GM21367 (cell line): ENCODE results near the gene MOCOS.

Experiments used
- ATAC-seq: cut with Tn5 transposase; IDR thresholded peaks from one replicate; pipeline ENCODE4 v1.9.1; 2021; ENCODE audit not compliant: unreplicated experiment

Gene MOCOS

DNA sequence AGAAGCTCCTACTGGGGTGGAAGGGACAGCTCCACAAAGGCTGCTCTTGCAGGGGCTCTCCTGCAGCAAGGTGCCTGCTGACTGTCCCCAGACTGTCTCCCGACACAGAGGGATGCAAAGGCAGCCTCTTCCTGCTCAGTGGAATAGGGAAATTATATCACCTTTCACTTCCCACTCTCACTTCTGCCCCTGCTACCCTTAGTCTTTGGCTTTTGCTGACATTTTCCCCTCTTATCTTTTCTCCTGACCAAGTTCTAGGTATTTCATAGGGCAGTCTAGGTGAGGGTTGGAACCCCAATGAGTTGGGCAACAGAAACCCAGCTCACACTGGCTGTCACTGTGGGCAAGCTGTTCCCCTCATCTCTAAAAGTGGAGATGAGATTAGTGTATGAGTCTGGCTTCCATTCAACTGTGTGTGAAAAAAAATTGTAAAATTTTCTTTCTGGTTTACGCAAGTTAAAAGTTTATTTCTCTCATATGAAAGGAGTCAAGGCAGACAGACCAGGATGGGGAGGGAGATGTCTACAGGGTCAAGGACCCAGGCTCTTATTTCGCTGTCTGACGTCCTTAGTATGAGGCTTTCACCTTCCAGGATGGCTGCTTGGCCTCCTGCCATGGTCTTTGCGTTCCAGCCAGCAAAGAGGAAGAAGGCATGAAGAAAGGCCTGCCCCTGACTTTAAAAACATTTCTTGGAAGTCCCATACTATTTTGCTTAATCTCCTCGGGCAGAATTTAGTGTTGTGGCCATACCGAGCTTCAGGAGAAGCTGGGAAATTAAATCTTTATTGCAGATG is 7.5 kb upstream of the MOCOS start:
- no peak for ATAC-seq

DNA sequence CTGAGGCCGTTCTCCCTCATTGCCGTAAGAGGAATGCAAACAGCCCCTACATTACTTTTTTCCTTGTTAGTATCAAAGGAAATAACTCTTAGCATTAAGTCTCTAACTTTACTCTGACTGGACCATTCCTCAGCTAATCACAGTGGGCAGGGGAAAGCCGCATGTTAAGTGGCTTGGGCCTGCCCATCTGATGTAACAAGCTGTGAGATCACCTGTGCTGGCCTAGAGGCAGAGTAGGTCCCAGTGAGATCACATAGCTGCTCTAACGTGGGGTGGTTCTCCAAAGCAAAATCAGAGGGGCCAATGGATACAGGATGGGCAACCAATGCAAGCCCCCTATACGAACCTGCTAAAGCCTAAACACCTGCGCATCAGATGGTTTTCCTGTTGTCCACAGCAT is 5.9 kb upstream of the MOCOS start:
- no peak for ATAC-seq

DNA sequence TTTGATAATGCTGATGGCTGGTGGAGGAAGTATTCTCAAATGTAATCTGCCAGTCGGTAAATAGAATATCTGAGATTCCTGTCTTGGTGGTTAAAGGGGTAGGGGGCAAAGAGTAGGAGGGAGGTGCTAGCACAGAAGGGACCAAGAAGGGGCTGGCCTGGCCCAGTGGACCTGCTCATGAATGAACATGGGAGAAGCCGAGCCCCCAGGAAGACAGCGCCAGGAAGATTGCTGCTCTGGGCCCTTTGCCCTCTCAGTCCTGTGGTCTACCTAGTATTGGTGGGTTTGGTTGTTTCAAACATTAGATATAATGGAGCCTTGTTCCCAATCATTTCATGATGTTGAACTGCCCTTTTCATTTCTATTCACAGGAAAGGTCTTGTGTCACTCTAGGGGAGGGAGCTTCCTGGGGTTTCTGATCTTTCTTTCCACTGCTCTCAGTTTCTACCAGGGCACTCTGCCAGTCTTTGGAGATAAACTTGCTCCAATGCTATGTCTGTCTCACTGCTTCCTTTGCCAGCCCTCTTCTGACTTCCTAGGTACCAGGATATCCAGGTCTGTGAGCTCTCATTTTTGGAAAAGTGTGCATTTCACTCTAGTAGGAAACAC is 5.3 kb upstream of the MOCOS start:
- ATAC-seq: no peak

DNA sequence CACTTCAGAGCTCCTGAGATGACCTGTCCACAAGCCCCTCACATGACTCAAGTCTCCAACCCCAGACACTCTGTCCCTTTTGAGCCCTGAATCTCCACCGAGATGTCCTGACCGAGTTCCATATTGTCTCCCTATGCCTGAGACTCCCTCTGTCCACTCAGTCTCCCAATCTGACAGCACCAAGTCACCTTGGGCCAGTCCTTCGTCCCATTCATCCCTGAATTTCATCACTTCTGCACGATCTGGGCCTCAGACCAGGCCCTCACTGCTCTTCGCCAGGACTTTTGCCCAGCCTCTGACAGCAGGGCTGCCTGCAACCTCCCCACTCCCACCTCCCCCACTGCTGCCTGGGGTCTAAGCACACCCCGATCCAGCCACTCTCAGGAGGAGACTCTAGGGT is 4.3 kb upstream of the MOCOS start:
- no peak for ATAC-seq

DNA sequence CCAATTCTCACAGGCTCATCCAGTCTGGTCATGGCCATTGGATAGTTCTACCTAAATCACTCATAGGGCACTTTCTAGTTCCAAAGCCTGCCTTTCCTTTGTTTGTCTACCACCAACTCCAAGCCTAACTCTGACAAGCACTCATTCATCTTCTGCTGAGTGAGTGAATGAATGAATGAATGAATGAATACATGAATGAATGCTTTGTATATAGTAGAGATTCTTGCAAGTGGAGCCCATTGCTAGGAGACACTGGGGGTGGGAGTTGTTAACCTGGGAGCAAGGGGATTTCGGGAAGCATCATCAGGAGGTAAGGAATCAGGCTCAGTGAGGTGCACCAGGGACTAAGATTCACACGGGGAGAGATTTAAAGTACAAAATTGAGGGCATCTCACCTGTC is 3.3 kb upstream of the MOCOS start:
- ATAC-seq: no peak

DNA sequence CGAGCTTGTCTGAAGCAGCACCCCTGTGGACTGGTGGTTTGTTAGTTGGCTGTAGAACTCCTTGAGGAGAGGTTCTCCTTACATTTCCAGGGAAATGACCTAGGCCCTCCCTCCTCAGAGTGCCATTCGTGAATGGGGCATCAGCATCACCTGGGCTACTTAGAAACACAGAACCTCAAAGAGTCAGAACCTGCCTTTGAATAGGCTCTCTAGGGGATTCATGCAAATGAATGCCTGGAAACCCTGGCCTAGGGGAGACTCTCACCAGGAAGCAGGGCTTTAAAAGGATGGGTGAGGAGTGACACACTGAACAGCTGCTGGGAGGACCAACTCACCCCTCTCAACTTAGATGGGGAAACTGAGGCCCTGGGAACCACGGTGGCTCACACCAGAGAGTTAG is 2.1 kb upstream of the MOCOS start:
- ATAC-seq: no peak

DNA sequence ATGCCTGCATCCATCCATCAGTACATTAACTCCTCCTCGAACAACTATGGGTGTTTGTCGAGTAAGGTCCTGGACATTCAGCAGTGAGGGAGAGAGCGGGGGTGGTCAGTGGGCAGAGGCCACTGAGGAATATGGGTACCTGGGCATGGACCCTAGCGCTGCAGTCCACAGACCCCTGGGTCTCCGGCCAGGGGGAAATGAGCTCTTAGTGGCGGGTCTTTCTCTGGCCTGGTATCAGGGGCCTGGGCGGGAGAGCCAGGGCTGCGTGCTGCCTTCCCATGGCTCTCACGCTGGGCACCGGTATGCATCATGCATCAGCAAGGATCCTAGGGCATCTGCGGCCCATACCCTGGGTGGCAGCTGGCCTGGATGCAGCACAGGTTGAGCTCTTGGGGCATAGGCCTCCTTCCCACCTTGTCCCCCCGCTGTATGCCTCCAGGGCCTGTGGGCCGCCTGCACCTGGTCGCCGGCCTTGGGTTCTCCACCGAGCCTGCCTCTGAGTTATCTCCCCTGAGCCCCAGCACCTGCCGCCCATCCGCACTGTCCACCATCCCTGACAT is 1.3 kb upstream of the MOCOS start:
- ATAC-seq: no peak

DNA sequence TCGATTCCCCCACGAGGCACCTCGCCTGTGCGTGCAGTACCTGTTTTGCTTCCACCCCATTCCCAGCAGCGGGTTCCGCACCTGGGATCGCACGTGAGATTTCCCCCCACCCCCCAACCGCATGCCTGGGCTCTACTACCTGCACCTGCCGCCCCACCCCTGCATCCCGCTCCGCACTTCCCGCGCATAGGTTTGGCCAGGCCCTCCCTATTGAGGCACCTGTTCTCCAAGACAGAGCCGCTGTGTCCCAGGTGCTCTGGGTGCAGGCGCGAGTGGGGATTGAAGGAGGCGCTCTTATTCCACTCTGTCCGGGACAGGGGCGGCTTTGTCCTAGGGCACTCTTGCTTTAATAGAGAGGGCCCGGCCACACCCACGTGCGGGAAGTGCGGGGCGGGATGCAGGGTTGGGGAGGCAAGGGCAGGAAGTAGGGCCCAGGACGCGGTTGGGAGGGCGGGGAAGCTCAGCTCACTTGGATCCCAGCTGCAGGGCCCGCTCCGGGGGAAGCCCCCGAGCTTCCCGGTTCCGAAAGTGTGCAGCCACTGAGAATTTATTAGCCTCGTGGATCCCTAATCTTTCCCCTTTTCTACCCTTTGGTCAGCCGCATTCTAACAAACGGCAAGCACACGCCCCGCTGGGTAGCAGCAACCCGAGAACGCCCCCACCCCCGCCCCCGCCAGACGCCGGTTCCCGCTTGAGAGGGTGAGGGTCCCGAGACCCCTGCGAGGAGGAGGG is 670 bp upstream of the MOCOS start:
- ATAC-seq: no peak

DNA sequence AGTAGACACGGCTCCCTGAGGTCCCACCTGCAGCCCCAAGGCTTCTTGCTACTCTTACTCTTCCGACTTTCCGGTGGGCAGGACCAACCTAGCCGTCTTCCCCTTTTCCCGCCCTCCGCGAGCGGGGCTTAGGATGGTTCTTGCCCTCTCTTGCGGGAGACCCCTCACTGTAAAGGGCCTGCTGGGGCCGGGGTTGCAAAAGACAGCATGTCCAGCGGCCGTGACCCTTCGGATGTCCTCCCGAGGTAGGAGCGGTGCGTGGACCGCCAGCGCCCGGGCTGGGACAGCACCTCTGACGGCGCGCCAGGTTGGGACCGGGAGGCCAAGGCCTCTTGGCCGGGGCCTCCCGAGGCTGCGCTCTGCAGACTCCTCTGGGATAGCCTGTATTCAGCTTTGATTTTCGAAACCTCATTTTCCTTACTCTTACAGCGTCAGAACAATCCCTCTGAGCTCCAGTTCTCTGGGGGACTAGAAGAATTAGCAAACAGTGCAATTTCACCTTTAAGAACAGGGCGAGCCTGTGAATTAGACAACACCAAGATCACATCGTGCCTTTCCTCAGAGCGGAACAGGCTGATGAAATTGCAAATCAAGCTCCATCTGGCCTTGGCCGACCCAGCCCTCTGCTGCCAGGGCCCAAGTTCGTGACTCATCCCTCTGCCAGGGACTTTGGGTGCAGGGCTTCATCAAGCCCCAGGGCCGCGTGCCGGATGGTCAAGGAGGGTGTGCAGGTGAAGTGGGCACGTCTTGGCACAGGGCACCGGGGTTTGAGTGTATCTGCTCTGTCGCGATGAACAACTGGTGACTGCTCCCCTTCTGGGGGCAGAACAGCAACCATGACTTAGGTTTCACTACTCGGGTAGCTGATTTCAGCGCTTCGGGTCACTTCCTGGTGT is 777 bp downstream of the MOCOS start:
- ATAC-seq: no peak

DNA sequence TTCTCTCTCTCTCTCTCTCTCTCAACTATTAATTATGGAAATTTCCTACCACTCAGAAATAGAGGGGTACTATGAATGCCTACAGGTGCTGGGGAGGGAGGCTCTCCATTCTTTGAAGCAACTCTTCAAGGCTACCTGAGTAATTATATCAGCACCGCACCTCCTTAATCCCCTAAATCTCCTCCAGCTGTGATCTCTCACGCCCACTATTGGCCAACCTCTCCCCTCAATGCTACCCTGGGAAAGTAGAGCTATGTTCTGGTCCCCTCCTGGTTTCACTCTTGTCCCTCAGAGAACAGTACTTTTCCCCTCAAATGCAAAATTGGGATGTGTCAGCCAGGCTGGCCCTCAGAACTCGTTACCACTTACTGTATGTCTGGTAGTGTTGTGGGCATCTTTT is 1.6 kb downstream of the MOCOS start:
- no peak for ATAC-seq

DNA sequence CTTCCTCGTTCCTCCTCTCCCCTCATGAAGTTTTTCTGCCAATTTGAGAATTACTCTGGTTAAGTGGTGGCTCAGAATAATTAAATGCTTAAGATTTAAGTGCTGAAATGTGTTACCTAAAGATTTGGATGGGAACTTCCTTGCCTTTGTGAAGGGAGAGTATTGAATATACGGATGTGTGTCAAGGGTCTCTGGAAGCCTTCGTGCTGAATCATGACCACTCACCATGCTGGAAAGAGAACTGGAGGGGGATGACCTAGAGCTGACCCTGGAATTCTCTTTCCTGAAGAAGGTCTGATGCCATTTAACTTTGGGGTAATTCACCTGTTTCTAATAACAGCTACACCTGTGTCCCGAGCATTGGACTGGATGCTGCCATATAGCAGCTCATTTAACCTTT is 2.2 kb downstream of the MOCOS start:
- no peak for ATAC-seq

DNA sequence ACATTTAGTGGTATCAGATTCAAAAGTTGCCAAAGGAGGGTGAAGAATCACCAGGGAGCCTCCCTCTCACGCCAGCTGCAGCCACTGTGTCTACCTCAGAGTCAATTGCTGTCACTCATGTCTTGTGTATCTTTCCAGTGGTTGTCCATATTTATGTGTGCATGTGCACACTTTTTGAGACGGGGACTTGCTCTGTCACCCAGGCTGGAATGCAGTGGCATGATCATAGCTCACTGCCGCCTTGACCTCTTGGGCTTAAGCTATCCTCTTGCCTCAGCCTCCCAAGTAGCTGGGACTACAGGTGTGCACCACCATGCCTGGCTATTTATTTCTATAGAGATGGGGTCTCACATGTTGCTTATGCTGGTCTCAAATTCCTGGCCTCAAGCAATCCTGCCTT is 4.0 kb downstream of the MOCOS start:
- ATAC-seq: no peak

DNA sequence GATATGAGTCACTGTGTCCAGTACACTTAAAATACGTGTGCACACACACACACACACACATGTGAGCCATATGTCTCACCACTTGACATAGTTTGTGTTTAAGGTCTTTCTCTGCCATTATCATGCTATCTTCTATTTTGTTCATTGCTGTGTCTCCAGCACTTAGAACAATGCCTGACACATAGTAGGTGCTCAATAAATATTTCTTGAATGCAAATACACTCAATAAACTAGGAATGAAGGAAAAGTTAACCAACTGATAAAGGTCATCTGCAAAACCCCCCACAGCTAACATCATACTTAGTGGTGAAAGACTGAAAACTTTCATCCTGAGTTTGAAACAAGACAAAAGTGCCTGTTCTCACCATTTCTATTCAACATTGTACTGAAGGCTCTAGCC is 4.4 kb downstream of the MOCOS start:
- no peak for ATAC-seq

DNA sequence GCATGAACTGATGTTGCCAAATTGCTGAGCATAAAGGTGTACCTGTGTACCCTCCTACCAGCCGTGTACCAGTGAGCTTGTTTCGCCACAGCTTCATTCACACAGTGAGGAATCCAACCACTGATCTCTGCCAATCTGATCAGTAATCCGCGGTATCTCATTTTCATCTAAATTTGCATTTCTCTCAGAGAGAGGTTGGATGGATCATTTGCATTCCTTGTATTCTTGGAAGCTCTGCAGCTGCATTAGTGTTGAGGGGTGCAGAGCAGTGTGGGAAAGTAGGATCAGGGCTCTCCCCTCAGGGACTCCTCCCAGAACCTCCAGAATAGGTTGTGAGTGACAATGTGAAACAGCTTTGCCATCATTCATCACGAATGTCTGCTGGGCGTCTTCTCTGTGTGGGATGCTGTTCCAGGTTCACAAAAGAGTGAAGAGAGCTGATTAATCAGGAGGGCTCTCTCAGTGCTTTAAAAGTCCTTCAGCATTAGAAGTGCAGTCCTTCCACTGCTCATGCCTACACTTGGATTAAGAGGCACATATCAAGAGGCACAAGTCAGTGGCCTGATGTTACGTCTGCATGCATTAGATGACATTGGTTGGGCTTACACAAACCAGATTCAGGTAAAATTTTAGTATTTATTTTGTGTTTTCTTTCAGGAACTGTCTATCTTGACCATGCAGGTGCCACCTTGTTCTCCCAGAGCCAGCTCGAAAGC is 7.5 kb downstream of the MOCOS start:
- no peak for ATAC-seq

DNA sequence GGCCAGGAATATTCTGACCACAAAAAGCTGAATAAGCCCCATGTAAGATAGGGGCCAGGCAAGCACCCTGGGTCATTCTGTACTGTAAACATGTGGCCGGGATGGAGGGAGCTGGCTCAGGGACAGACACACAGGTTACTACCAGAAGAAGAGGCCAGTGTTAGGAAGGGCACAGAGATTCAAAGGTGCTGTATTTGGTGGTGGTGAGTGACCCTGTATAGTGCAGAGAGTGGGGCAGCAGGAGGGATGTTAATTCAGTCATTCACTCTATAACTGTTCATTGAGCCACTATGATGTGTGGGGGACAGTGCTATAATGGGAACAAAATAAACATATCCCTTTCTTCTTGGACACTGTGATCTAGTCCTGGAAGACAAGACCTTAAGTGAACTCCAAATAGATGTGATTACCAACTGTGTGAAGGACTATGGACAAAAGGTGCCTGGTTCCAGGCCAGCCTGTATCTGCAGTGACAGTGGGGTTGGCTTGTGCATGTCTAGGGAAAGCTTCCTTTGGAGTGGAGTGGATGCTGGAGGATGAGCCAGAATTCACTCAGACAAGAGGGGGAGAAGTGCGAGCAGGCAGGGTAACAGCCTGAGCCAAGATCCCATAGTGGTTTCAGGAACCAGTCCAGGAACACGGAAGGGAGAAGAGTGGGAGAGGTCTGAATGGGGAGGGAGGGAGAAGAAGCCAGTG is 8.3 kb downstream of the MOCOS start:
- ATAC-seq: no peak

DNA sequence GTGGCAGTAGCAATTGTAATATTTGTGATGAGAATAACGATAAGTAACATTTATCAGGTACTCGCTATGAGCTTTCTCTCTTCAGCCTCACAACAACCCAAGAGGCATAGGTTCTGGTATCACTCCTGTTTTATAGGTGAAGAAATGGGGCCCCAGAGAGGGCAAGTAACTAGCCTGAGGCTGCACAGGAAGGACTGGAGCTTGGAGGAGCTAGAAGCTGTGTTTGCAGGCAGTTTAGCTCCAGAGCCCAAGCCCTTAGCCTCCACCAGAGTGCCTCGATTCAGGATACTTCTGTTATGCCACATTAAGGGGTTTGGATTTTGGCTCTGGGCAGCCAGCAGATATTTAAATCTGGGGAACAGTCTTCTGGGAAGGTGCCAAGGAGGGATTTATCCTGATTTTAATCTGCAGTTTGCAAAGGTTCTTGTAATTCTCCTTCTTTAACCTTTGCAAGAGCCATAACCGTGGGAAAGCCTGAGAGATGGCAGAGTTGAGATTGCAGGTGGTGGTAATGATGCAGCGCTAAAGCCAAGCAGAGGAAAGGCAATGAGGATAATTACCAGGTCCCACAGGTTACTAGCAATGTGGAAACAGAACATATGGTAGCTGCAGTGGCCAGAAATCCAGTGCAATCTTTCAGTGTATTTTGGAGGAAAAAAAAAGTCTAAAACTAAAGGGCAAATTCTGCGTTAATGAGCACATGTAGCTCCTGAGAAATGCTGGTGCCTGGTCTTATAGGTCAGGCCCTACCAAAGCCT is 9.1 kb downstream of the MOCOS start:
- no peak for ATAC-seq

DNA sequence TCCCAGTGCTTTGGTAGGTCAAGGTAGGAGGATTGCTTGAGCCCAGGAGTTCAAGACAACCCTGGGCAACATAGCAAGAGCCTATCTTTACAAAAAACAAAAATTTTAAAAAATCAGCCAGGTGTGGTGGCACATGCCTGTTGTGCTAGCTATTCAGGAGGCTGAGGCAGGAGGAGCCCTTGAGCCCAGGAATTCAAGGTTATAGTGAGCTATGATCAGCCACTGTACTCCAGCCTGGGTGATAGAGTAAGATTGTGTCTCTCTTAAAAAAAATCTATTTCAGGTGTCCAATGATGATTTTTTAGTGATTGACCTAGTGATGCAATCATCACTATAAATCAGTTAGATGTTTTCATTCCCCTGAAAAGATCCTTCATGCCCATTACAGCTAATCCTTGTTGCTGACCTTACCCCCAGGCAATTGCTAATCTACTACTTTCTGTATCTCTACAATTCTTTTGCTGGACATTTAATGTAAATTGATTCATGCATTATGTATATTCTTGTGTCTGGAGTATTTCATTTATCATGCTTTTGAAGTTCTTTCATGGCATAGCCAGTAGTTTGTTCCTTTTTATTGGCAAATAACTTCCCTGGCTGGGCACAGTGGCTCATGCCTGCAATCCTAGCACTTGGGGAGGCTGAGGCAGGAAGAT is 10.3 kb downstream of the MOCOS start:
- ATAC-seq: no peak

DNA sequence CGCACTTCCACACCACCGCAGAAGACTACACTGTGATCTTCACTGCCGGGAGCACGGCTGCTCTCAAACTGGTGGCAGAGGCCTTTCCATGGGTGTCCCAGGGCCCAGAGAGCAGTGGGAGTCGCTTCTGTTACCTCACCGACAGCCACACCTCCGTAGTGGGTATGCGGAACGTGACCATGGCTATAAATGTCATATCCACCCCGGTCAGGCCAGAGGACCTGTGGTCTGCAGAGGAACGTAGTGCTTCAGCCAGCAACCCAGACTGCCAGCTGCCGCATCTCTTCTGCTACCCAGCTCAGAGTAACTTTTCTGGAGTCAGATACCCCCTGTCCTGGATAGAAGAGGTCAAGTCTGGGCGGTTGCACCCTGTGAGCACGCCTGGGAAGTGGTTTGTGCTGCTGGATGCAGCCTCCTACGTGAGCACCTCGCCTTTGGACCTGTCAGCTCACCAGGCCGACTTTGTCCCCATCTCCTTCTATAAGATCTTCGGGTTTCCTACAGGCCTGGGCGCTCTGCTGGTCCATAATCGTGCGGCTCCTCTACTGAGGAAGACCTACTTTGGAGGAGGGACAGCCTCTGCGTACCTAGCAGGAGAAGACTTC is 12.5 kb downstream of the MOCOS start:
- no peak for ATAC-seq
